Liver (tissue), 9 donors: Measurements from ENCODE around the gene DNM3. TPM values are rescaled to one million over a fixed set of nuclear protein-coding genes. Genes with fewer than 3 reads are reported as not detected.
A peak's percentile ranks its signal among the peaks of the same experiment; 100 is the strongest.

Experiments
- DNase-seq: peaks from one replicate; pipeline ENCODE4 v3.0.0-alpha.2; 2017; ENCODE audit warnings: low spot score
- H3K27ac ChIP-seq, 2 donors: one replicate each; pipeline ENCODE4 v1.7.0; 2013; ENCODE audit warnings: inconsistent platforms in 2 of 2, low read length in 2 of 2, control low read depth in 1 of 2, low read depth in 1 of 2, mild to moderate bottlenecking in 1 of 2
- H3K27me3 ChIP-seq, 4 donors: one replicate each; pipeline versions ENCODE4 v1.6.1 to v1.7.0; 2013; ENCODE audit warnings: low read length in 3 of 4, inconsistent platforms in 1 of 4, mild to moderate bottlenecking in 1 of 4, moderate library complexity in 1 of 4; ENCODE audit not compliant: control insufficient read depth in 4 of 4, insufficient read depth in 4 of 4
- H3K36me3 ChIP-seq, 4 donors: one replicate each; pipeline versions ENCODE4 v1.6.1 to v1.7.0; 2013; ENCODE audit warnings: low read length in 3 of 4, mild to moderate bottlenecking in 3 of 4, low read depth in 1 of 4, moderate library complexity in 1 of 4; ENCODE audit not compliant: control insufficient read depth in 4 of 4, insufficient read depth in 3 of 4
- H3K4me1 ChIP-seq, 4 donors: one replicate each; pipeline versions ENCODE4 v1.6.1 to v1.7.0; 2013; ENCODE audit warnings: low read length in 3 of 4, mild to moderate bottlenecking in 3 of 4, moderate library complexity in 1 of 4; ENCODE audit not compliant: control insufficient read depth in 4 of 4, insufficient read depth in 4 of 4
- H3K4me3 ChIP-seq, 3 donors: one replicate each; pipeline versions ENCODE4 v1.6.1 to v1.7.0; 2013; ENCODE audit warnings: low read length in 3 of 3, control low read depth in 1 of 3, low read depth in 1 of 3, mild to moderate bottlenecking in 1 of 3
- H3K9ac ChIP-seq, 2 donors: one replicate each; pipeline ENCODE4 v1.7.0; 2013; ENCODE audit warnings: low read length in 2 of 2, mild to moderate bottlenecking in 2 of 2, moderate library complexity in 2 of 2, control low read depth in 1 of 2, low read depth in 1 of 2
- H3K9me3 ChIP-seq, 4 donors: one replicate each; pipeline versions ENCODE4 v1.6.1 to v1.7.0; 2013; ENCODE audit warnings: low read length in 3 of 4; ENCODE audit not compliant: control insufficient read depth in 4 of 4
- EGR1 ChIP-seq, 2 donors: IDR thresholded peaks; 2 replicates each; pipeline ENCODE4 v1.6.1; 2016 to 2018; ENCODE audit warnings: antibody characterized with exemption in 2 of 2, low read depth in 2 of 2
- FOXA1 ChIP-seq: IDR thresholded peaks from 2 replicates; pipeline ENCODE4 v1.6.1; 2016; ENCODE audit warnings: antibody characterized with exemption
- FOXA2 ChIP-seq: IDR thresholded peaks from 2 replicates; pipeline ENCODE4 v1.6.1; 2016; ENCODE audit warnings: antibody characterized with exemption
- GABPA ChIP-seq, 2 donors: IDR thresholded peaks in 1 of 2; conservative IDR thresholded peaks in 1 of 2; 2 replicates each; pipeline ENCODE4 v1.6.1; 2016; ENCODE audit warnings: antibody characterized with exemption in 2 of 2, mild to moderate bottlenecking in 1 of 2, moderate library complexity in 1 of 2
- HNF4A ChIP-seq, 2 donors: conservative IDR thresholded peaks; 2 replicates each; pipeline ENCODE4 v1.6.1; 2016; ENCODE audit warnings: antibody characterized with exemption in 2 of 2, mild to moderate bottlenecking in 2 of 2
- HNF4G ChIP-seq: IDR thresholded peaks from 2 replicates; pipeline ENCODE4 v1.6.1; 2016; ENCODE audit warnings: antibody characterized with exemption
- NR2F2 ChIP-seq: IDR thresholded peaks from 2 replicates; pipeline ENCODE4 v1.6.1; 2016; ENCODE audit warnings: antibody characterized with exemption
- RXRA ChIP-seq, 2 donors: IDR thresholded peaks; 2 replicates each; pipeline ENCODE4 v1.6.1; 2017 to 2018; ENCODE audit warnings: antibody characterized with exemption in 2 of 2, mild to moderate bottlenecking in 1 of 2
- SP1 ChIP-seq: IDR thresholded peaks from 2 replicates; pipeline ENCODE4 v1.6.1; 2018; ENCODE audit warnings: antibody characterized with exemption, mild to moderate bottlenecking
- TAF1 ChIP-seq: conservative IDR thresholded peaks from 2 replicates; pipeline ENCODE4 v1.6.1; 2016; ENCODE audit warnings: antibody characterized with exemption, mild to moderate bottlenecking
- WGBS: extraction: QIAGEN DNeasy Blood & Tissue Kit; methylation state at CpG from one replicate; pipeline ENCODE4 v1.1.7; 2013; 5-methylcytosine and 5-hydroxymethylcytosine counted together
- polyA plus RNA-seq, 2 donors: library from polyadenylated mRNA; stranded (reverse) in 1 of 2; unstranded in 1 of 2; fragments of 200-250 nt in 1 of 2; fragments of >200 nt in 1 of 2; fragmentation: Nextera tagmentation in 1 of 2; extraction: Ambion mirVana in 1 of 2; gene quantifications; one replicate each; pipeline versions ENCODE4 v1.2.1 to v1.2.3, GENCODE V29; 2013 to 2015
- total RNA-seq, 2 donors: library from RNA; depleted of rRNA; stranded (reverse); fragments of >200 nt; gene quantifications; one replicate each; pipeline ENCODE4 v1.2.3, GENCODE V29; 2014
- TF ChIP-seq, protein P1 (sequence below): IDR thresholded peaks from 2 replicates; pipeline ENCODE4 v1.6.1; 2016; ENCODE audit warnings: antibody characterized with exemption
- TF ChIP-seq, protein P2 (sequence below): IDR thresholded peaks from 2 replicates; pipeline ENCODE4 v1.6.1; 2016; ENCODE audit warnings: antibody characterized with exemption, mild to moderate bottlenecking
- TF ChIP-seq, protein P3 (sequence below): IDR thresholded peaks from 2 replicates; pipeline ENCODE4 v1.6.1; 2016; ENCODE audit warnings: antibody characterized with exemption
- TF ChIP-seq, protein P4 (sequence below): IDR thresholded peaks from 2 replicates; pipeline ENCODE4 v1.6.1; 2016; ENCODE audit warnings: antibody characterized with exemption
- donor health status: healthy.
- donor health status: healthy.
- donor health status: healthy.
- donor health status: healthy.
- donor health status: healthy.

Gene DNM3
- total and polyA plus RNA-seq, 4 donors: 0.08 to 3.2 (median 1.0) TPM

DNA sequence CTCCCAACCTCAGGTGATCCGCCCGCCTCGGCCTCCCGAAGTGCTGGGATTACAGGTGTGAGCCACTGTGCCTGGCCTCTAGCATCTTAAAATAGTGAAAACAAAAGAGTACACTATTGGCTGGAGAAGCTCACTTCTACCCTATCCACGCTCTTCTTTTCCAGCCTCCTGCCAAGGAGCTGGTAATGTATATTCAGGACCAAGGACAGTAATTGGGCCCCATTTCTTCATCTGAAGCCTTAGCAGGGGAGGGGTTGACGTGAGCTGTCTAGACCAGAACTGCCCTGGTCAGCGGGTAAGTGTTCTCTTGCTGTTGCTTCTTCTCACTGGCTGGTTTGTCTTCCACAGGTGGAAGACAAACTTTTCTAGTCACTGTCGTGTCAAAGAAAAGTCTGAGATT, 70.2 kb downstream of the DNM3 start:
- H3K27ac ChIP-seq: no peak overlapping the region
- WGBS: 91% methylated on average over 8 of the region's 8 CpGs
- no peaks in the 10 kb centered on the region for H3K36me3 ChIP-seq
- H3K27me3 ChIP-seq: no peaks in the 10 kb centered on the region
- H3K4me3 ChIP-seq: no peak overlapping the region
- no peaks in the 10 kb centered on the region for H3K4me1 ChIP-seq
- no peak overlapping the region for H3K9ac ChIP-seq
- TF ChIP-seq, protein P1, sequence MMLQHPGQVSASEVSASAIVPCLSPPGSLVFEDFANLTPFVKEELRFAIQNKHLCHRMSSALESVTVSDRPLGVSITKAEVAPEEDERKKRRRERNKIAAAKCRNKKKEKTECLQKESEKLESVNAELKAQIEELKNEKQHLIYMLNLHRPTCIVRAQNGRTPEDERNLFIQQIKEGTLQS: no peak
- TF ChIP-seq, protein P2, sequence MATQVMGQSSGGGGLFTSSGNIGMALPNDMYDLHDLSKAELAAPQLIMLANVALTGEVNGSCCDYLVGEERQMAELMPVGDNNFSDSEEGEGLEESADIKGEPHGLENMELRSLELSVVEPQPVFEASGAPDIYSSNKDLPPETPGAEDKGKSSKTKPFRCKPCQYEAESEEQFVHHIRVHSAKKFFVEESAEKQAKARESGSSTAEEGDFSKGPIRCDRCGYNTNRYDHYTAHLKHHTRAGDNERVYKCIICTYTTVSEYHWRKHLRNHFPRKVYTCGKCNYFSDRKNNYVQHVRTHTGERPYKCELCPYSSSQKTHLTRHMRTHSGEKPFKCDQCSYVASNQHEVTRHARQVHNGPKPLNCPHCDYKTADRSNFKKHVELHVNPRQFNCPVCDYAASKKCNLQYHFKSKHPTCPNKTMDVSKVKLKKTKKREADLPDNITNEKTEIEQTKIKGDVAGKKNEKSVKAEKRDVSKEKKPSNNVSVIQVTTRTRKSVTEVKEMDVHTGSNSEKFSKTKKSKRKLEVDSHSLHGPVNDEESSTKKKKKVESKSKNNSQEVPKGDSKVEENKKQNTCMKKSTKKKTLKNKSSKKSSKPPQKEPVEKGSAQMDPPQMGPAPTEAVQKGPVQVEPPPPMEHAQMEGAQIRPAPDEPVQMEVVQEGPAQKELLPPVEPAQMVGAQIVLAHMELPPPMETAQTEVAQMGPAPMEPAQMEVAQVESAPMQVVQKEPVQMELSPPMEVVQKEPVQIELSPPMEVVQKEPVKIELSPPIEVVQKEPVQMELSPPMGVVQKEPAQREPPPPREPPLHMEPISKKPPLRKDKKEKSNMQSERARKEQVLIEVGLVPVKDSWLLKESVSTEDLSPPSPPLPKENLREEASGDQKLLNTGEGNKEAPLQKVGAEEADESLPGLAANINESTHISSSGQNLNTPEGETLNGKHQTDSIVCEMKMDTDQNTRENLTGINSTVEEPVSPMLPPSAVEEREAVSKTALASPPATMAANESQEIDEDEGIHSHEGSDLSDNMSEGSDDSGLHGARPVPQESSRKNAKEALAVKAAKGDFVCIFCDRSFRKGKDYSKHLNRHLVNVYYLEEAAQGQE: peak; percentile 77
- H3K9me3 ChIP-seq: no peaks in the 10 kb centered on the region
- DNase-seq: no peak

DNA sequence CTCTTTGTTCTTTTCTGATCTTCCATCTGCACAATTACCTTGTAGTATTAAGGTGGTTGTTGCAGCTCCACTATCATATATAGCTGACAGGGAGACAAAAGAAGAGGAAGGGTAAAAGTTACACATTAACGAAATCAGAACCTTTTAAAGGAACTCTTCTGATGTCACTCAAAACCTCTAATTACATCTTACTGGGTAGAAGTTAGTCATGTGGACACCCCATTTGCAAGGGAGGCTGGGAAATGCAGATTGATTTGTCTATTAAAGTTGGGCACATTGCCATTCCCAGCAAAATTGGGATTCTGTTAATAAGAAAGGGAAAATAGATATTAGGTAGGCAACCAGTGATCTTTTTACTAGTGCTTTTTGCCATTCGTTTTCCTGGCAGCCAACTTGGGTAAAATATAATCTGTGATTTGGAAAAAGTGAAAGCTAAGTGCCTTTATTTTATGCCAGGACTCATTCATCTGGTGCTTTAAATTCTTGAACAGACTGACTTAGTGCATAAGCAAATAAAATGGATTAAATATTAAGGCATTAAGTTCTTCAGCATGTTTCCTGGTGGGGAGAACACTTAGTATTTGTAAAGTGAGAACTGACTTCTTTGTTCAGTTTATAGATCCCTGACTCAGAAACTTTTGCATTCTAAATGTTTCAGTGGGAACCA, 71.3 kb downstream of the DNM3 start:
- no peaks in the 10 kb centered on the region for H3K4me1 ChIP-seq
- H3K9ac ChIP-seq: no peak overlapping the region
- H3K27me3 ChIP-seq: no peaks in the 10 kb centered on the region
- no peak overlapping the region for H3K27ac ChIP-seq
- TF ChIP-seq, protein P3, sequence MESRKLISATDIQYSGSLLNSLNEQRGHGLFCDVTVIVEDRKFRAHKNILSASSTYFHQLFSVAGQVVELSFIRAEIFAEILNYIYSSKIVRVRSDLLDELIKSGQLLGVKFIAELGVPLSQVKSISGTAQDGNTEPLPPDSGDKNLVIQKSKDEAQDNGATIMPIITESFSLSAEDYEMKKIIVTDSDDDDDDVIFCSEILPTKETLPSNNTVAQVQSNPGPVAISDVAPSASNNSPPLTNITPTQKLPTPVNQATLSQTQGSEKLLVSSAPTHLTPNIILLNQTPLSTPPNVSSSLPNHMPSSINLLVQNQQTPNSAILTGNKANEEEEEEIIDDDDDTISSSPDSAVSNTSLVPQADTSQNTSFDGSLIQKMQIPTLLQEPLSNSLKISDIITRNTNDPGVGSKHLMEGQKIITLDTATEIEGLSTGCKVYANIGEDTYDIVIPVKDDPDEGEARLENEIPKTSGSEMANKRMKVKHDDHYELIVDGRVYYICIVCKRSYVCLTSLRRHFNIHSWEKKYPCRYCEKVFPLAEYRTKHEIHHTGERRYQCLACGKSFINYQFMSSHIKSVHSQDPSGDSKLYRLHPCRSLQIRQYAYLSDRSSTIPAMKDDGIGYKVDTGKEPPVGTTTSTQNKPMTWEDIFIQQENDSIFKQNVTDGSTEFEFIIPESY: no peak
- TF ChIP-seq FOXA1: no peak
- TF ChIP-seq NR2F2: no peak
- no peak for TF ChIP-seq HNF4G
- TF ChIP-seq FOXA2: no peak
- TF ChIP-seq, protein P4, sequence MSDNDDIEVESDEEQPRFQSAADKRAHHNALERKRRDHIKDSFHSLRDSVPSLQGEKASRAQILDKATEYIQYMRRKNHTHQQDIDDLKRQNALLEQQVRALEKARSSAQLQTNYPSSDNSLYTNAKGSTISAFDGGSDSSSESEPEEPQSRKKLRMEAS: no peak
- TF ChIP-seq, protein P2: no peak
- no peak for TF ChIP-seq SP1
- TF ChIP-seq RXRA (IDR thresholded peaks at IDR 0.05): no peak
- TF ChIP-seq, protein P1: no peak
- TF ChIP-seq GABPA (IDR thresholded peaks at IDR 0.05 in 1 of 2, conservative IDR thresholded peaks at IDR 0.05 in 1 of 2): no peak
- no peak for TF ChIP-seq TAF1
- TF ChIP-seq EGR1 (IDR thresholded peaks at IDR 0.05; ENCODE audit: low read depth in 2 of 2): no peak
- TF ChIP-seq HNF4A (conservative IDR thresholded peaks at IDR 0.05): no peak
- 66% methylated on average over 2 of the region's 2 CpGs for WGBS
- no peak for DNase-seq
- H3K36me3 ChIP-seq: no peaks in the 10 kb centered on the region
- H3K9me3 ChIP-seq: no peaks in the 10 kb centered on the region
- no peak overlapping the region for H3K4me3 ChIP-seq
